Measurements from ENCODE around the gene HNRNPUL1.

- no peak for TF ChIP-seq EZH2phosphoT487 (IDR thresholded peaks at IDR 0.05; ENCODE audit: borderline replicate concordance, low read length)
- TF ChIP-seq, protein P1, sequence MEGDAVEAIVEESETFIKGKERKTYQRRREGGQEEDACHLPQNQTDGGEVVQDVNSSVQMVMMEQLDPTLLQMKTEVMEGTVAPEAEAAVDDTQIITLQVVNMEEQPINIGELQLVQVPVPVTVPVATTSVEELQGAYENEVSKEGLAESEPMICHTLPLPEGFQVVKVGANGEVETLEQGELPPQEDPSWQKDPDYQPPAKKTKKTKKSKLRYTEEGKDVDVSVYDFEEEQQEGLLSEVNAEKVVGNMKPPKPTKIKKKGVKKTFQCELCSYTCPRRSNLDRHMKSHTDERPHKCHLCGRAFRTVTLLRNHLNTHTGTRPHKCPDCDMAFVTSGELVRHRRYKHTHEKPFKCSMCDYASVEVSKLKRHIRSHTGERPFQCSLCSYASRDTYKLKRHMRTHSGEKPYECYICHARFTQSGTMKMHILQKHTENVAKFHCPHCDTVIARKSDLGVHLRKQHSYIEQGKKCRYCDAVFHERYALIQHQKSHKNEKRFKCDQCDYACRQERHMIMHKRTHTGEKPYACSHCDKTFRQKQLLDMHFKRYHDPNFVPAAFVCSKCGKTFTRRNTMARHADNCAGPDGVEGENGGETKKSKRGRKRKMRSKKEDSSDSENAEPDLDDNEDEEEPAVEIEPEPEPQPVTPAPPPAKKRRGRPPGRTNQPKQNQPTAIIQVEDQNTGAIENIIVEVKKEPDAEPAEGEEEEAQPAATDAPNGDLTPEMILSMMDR (conservative IDR thresholded peaks at IDR 0.05; ENCODE audit: low read depth, low read length), result no peak
- TF ChIP-seq EZH2 (IDR thresholded peaks at IDR 0.05; ENCODE audit: low read length, unreplicated experiment), result no peak
Observed at GRCh38 chr19:41264581-41265394, 616 bp downstream of the HNRNPUL1 start.
